GM23338 (cell line): ENCODE data around the gene ADGRL3. TPM values are rescaled to one million over a fixed set of nuclear protein-coding genes. Genes with fewer than 3 reads are reported as not detected.

Source experiments
- ATAC-seq: fragments of 200-7000 bp; cut with Tn5 transposase; 3 replicates; pipeline ENCODE4 v1.9.1; 2020
- DNase-seq: peaks from one replicate; pipeline ENCODE4 v3.0.0-alpha.2; 2015; ENCODE audit warnings: low spot score
- H2AFZ ChIP-seq: fragments of 200-600 bp; sonication (generic); 2 replicates; pipeline ENCODE4 v1.8.0; 2016; ENCODE audit warnings: antibody characterized with exemption, mild to moderate bottlenecking, moderate library complexity
- H3F3A ChIP-seq: fragments of 200-600 bp; sonication (generic); replicated peaks from 2 replicates; pipeline ENCODE4 v1.8.0; 2017; ENCODE audit warnings: antibody characterized with exemption, mixed run types, low read depth
- H3K27ac ChIP-seq: fragments of 200-600 bp; sonication (generic); 2 replicates; pipeline ENCODE4 v1.6.1; 2016; ENCODE audit warnings: low read depth
- H3K27me3 ChIP-seq: fragments of 200-600 bp; sonication (generic); 2 replicates; pipeline ENCODE4 v1.8.0; 2016; ENCODE audit warnings: mild to moderate bottlenecking, mixed run types, moderate library complexity; ENCODE audit not compliant: insufficient read depth
- H3K36me3 ChIP-seq: fragments of 200-600 bp; sonication (generic); 2 replicates; pipeline ENCODE4 v1.8.0; 2016; ENCODE audit warnings: mild to moderate bottlenecking; ENCODE audit not compliant: insufficient read depth
- H3K4me1 ChIP-seq: fragments of 200-600 bp; sonication (generic); 2 replicates; pipeline ENCODE4 v1.8.0; 2016; ENCODE audit warnings: mild to moderate bottlenecking, moderate library complexity; ENCODE audit not compliant: insufficient read depth
- H3K4me2 ChIP-seq: fragments of 200-600 bp; sonication (generic); 2 replicates; pipeline ENCODE4 v1.7.1; 2017; ENCODE audit warnings: mixed run types
- H3K4me3 ChIP-seq: fragments of 200-600 bp; sonication (generic); 2 replicates; pipeline ENCODE4 v1.6.1; 2016; ENCODE audit warnings: mixed run types
- H3K79me2 ChIP-seq: fragments of 200-600 bp; sonication (generic); replicated peaks from 2 replicates; pipeline ENCODE4 v1.8.0; 2017; ENCODE audit warnings: mild to moderate bottlenecking; ENCODE audit not compliant: insufficient read depth
- H3K9me2 ChIP-seq: fragments of 200-600 bp; sonication (generic); 2 replicates; pipeline ENCODE4 v1.8.0; 2017; ENCODE audit not compliant: insufficient read depth
- H4K20me1 ChIP-seq: fragments of 200-600 bp; sonication (generic); replicated peaks from 2 replicates; pipeline ENCODE4 v1.8.0; 2017; ENCODE audit warnings: mild to moderate bottlenecking; ENCODE audit not compliant: insufficient read depth
- H3K27ac Mint-ChIP-seq: 2 replicates; pipeline ENCODE4 v1.8.0; 2020; ENCODE audit warnings: inconsistent platforms, mild to moderate bottlenecking, moderate library complexity, mixed read lengths
- H3K27me3 Mint-ChIP-seq: 3 replicates; pipeline ENCODE4 v1.8.0; 2022; ENCODE audit warnings: low read depth, mild to moderate bottlenecking, moderate library complexity, mixed read lengths, inconsistent platforms; ENCODE audit not compliant: insufficient read depth, poor library complexity
- H3K36me3 Mint-ChIP-seq: 3 replicates; pipeline ENCODE4 v1.8.0; 2021; ENCODE audit warnings: low read depth, mild to moderate bottlenecking, inconsistent platforms, moderate library complexity, mixed read lengths
- H3K4me1 Mint-ChIP-seq: 3 replicates; pipeline ENCODE4 v1.8.0; 2020; ENCODE audit warnings: mild to moderate bottlenecking, inconsistent platforms, mixed read lengths
- H3K4me3 Mint-ChIP-seq: 3 replicates; pipeline ENCODE4 v1.8.0; 2021; ENCODE audit warnings: moderate library complexity, mild to moderate bottlenecking, inconsistent platforms, mixed read lengths
- H3K9me3 Mint-ChIP-seq: 3 replicates; pipeline ENCODE4 v1.8.0; 2020; ENCODE audit warnings: moderate library complexity, mild to moderate bottlenecking, inconsistent platforms, mixed read lengths
- CTCF ChIP-seq, 2 experiments: fragments of 200-600 bp in 1 of 2; sonication (generic) in 1 of 2; conservative IDR thresholded peaks; 2 replicates each; pipeline versions ENCODE4 v1.5.1 to v1.6.1; 2016 to 2017; ENCODE audit warnings: antibody characterized with exemption in 2 of 2, low read depth in 2 of 2, mild to moderate bottlenecking in 2 of 2, moderate library complexity in 1 of 2
- JUNB ChIP-seq: IDR thresholded peaks from one replicate; pipeline ENCODE4 v1.6.1; 2016; ENCODE audit warnings: antibody characterized with exemption; ENCODE audit not compliant: unreplicated experiment
- NANOG ChIP-seq: IDR thresholded peaks from 2 replicates; pipeline ENCODE4 v1.6.1; 2016; ENCODE audit warnings: antibody characterized with exemption, borderline replicate concordance
- REST ChIP-seq: IDR thresholded peaks from one replicate; pipeline ENCODE4 v1.6.1; 2018; ENCODE audit warnings: antibody characterized with exemption; ENCODE audit not compliant: unreplicated experiment
- ZNF462 ChIP-seq: fragments of 250-450 bp; sonication (Bioruptor Pico); IDR thresholded peaks from 2 replicates; pipeline ENCODE4 v1.5.0; 2020; ENCODE audit warnings: mild to moderate bottlenecking, moderate library complexity
- polyA plus RNA-seq: library from polyadenylated mRNA; unstranded; fragments of >200 nt; fragmentation: Nextera tagmentation; extraction: Ambion mirVana; gene quantifications from 2 replicates; pipeline ENCODE4 v1.2.1, GENCODE V29; 2016
- total RNA-seq: library from RNA; depleted of rRNA; stranded (reverse); fragments of >200 nt; shearing (Covaris generic); gene quantifications from 2 replicates; pipeline ENCODE4 v1.2.3, GENCODE V29; 2014
- TF ChIP-seq, protein P1 (sequence below): IDR thresholded peaks from 2 replicates; pipeline ENCODE4 v1.6.1; 2016; ENCODE audit warnings: antibody characterized with exemption

ADGRL3 gene
- total and polyA plus RNA-seq, 2 experiments from 2014 or later: 9.7 to 16.5 TPM

GRCh38 chr4:61333490-61333889, 133.4 kb downstream of the ADGRL3 start:
- H3F3A ChIP-seq: no peaks in the 10 kb centered on the region
- Mint-ChIP-seq H3K9me3 (peaks cover 6% of the 10 kb centered on the region), H3K27me3 (peaks cover 2% of the 10 kb centered on the region), H3K36me3 (peaks cover 14% of the 10 kb centered on the region), H3K4me1 (peaks cover 51% of the 10 kb centered on the region), H3K4me3 (no peak overlapping the region), H3K27ac (no peak overlapping the region)
- ATAC-seq (no peak), DNase-seq (no peak)
- peaks cover 18% of the 10 kb centered on the region for H3K79me2 ChIP-seq
- H3K27me3 ChIP-seq: no peaks in the 10 kb centered on the region
- H4K20me1 ChIP-seq: no peaks in the 10 kb centered on the region
- no peak for TF ChIP-seq REST
- no peak for TF ChIP-seq JUNB
- TF ChIP-seq, protein P1, sequence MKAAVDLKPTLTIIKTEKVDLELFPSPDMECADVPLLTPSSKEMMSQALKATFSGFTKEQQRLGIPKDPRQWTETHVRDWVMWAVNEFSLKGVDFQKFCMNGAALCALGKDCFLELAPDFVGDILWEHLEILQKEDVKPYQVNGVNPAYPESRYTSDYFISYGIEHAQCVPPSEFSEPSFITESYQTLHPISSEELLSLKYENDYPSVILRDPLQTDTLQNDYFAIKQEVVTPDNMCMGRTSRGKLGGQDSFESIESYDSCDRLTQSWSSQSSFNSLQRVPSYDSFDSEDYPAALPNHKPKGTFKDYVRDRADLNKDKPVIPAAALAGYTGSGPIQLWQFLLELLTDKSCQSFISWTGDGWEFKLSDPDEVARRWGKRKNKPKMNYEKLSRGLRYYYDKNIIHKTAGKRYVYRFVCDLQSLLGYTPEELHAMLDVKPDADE: no peak
- TF ChIP-seq NANOG: no peak
- no peaks in the 10 kb centered on the region for H3K9me2 ChIP-seq
- peaks cover 43% of the 10 kb centered on the region for H3K4me1 ChIP-seq
- no peak overlapping the region for H3K4me2 ChIP-seq
- H3K27ac ChIP-seq: no peak overlapping the region
- H3K4me3 ChIP-seq: no peak overlapping the region
- no peak overlapping the region for H2AFZ ChIP-seq
- H3K36me3 ChIP-seq: no peaks in the 10 kb centered on the region

GRCh38 chr4:61335241-61335763, 135.2 kb downstream of the ADGRL3 start:
- peak overlapping the region; percentile 16; the same call in 1 of the 2 replicates for H3K27ac Mint-ChIP-seq
- Histone ChIP-seq H3K4me3 (no peak overlapping the region), H3K9me2 (no peaks in the 10 kb centered on the region), H3K4me2 (no peak overlapping the region), H3F3A (no peaks in the 10 kb centered on the region), H3K79me2 (peaks cover 16% of the 10 kb centered on the region), H3K4me1 (peaks cover 37% of the 10 kb centered on the region), H4K20me1 (no peaks in the 10 kb centered on the region), H3K27ac (0 out of 2 replicates have a peak overlapping the region, but pooled peaks have one; percentile 4), H2AFZ (no peak overlapping the region), H3K27me3 (no peaks in the 10 kb centered on the region), H3K36me3 (no peaks in the 10 kb centered on the region)
- peaks cover 6% of the 10 kb centered on the region for H3K36me3 Mint-ChIP-seq
- peaks cover 6% of the 10 kb centered on the region for H3K9me3 Mint-ChIP-seq
- H3K4me3 Mint-ChIP-seq: no peak overlapping the region
- DNase-seq (no peak), ATAC-seq (no peak)
- peaks cover 2% of the 10 kb centered on the region for H3K27me3 Mint-ChIP-seq
- H3K4me1 Mint-ChIP-seq: peaks cover 44% of the 10 kb centered on the region
- TF ChIP-seq, protein P1: no peak
- no peak for TF ChIP-seq ZNF462
- no peak for TF ChIP-seq CTCF (conservative IDR thresholded peaks at IDR 0.05; ENCODE audit: low read depth in 2 of 2)
